Subcutaneous abdominal adipose tissue (tissue), 5 donors: Measurements from ENCODE around the gene MFSD6.

Experiments used
- H3K27ac ChIP-seq: one replicate; pipeline ENCODE4 v1.7.0; 2013; ENCODE audit warnings: low read depth, mild to moderate bottlenecking, inconsistent platforms, low read length, moderate library complexity
- H3K27me3 ChIP-seq, 5 donors: one replicate each; pipeline ENCODE4 v1.7.0; 2013; ENCODE audit warnings: low read length in 5 of 5, inconsistent platforms in 1 of 5; ENCODE audit not compliant: control insufficient read depth in 5 of 5, insufficient read depth in 4 of 5
- H3K36me3 ChIP-seq, 5 donors: one replicate each; pipeline ENCODE4 v1.7.0; 2013; ENCODE audit warnings: low read length in 5 of 5; ENCODE audit not compliant: control insufficient read depth in 5 of 5, insufficient read depth in 5 of 5
- H3K4me1 ChIP-seq, 5 donors: one replicate each; pipeline ENCODE4 v1.7.0; 2013; ENCODE audit warnings: low read length in 5 of 5, mild to moderate bottlenecking in 3 of 5, moderate library complexity in 1 of 5; ENCODE audit not compliant: control insufficient read depth in 5 of 5, insufficient read depth in 5 of 5
- H3K4me3 ChIP-seq, 5 donors: one replicate each; pipeline ENCODE4 v1.7.0; 2013; ENCODE audit warnings: low read length in 5 of 5, low read depth in 1 of 5
- H3K9ac ChIP-seq, 5 donors: one replicate each; pipeline ENCODE4 v1.7.0; 2013; ENCODE audit warnings: low read length in 5 of 5, mild to moderate bottlenecking in 4 of 5, moderate library complexity in 3 of 5
- H3K9me3 ChIP-seq, 5 donors: one replicate each; pipeline ENCODE4 v1.7.0; 2013; ENCODE audit warnings: low read length in 5 of 5; ENCODE audit not compliant: control insufficient read depth in 5 of 5
- donor health status: healthy.
- donor health status: healthy.
- donor health status: healthy.
- donor health status: healthy.
- donor health status: healthy.

The MFSD6 gene

GRCh38 chr2:190532581-190532980, 124.4 kb downstream of the MFSD6 start:
- Histone ChIP-seq H3K9me3 (peaks cover 0 to 3% (median 0%) of the 10 kb centered on the region in 5 donors), H3K27me3 (no peaks in the 10 kb centered on the region), H3K9ac (no peak overlapping the region), H3K36me3 (no peaks in the 10 kb centered on the region), H3K27ac (peak overlapping the region; percentile 2), H3K4me3 (no peak overlapping the region), H3K4me1 (peaks cover 0 to 52% (median 29%) of the 10 kb centered on the region in 5 donors)

DNA sequence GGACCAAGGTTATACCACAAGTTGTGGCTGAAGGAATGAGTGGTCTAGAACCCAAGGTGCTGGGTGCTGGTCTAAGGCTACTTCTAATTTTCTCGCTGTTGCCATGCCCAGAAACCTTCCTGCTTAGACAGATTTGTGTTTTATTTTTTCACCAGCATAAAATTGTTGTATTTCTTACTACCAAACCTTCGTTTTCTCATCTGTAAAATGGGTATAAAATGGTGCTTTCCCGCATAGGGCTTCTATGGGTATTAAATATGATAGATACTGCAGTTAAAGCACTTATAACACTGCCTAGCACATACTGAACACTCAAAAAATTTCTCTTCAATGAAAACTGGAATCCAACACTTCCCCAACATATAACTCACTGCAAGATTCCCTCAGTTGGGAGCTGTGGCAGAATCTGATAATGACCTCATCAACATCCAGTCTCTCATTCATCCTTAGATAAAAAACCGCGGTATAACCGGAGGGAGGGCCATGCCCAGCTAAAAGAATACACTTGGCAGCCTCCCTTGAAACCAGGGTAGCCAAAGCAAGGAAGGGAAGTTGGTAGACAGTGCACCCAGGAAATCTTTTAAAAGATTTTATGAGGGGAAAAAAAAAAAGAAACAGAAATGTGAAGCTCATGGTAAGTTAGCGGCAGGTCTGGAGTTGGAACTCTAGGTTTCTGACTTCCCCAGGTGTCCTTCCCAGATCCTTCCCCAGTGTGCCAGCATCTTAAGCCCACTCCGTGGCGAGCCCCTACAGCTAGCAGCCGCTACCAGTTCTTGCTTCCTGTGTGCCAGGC, 125.2 kb downstream of the MFSD6 start:
- peak overlapping the region; percentile 74 to 96 (median 88) for H3K4me3 ChIP-seq
- H3K9ac ChIP-seq, result peak overlapping the region; percentile 82 to 97 (median 93)
- H3K27ac ChIP-seq, result peak overlapping the region; percentile 96
- peaks cover 0 to 47% (median 29%) of the 10 kb centered on the region in 5 donors for H3K4me1 ChIP-seq
- H3K36me3 ChIP-seq, result no peaks in the 10 kb centered on the region
- H3K27me3 ChIP-seq, result no peaks in the 10 kb centered on the region
- peaks cover 0 to 8% (median 3%) of the 10 kb centered on the region in 5 donors for H3K9me3 ChIP-seq

- Histone ChIP-seq H3K4me3 (peak overlapping the region; percentile 74 to 96 (median 88)), H3K27me3 (no peaks in the 10 kb centered on the region), H3K27ac (peak overlapping the region; percentile 96), H3K4me1 (peaks cover 0 to 41% (median 29%) of the 10 kb centered on the region in 5 donors), H3K9me3 (peaks cover 2 to 13% (median 3%) of the 10 kb centered on the region in 5 donors), H3K36me3 (no peaks in the 10 kb centered on the region), H3K9ac (peak overlapping the region; percentile 82 to 97 (median 93))
Measured at GRCh38 chr2:190533968-190534309, 125.8 kb downstream of the MFSD6 start.

- Histone ChIP-seq H3K9me3 (peaks cover 2 to 15% (median 3%) of the 10 kb centered on the region in 5 donors), H3K27ac (peak within 1 kb of the TSS; percentile 96), H3K4me1 (peaks cover 0 to 38% (median 29%) of the 10 kb centered on the region in 5 donors), H3K4me3 (peak within 1 kb of the TSS; percentile 74 to 96 (median 88)), H3K27me3 (no peaks in the 10 kb centered on the region), H3K36me3 (no peaks in the 10 kb centered on the region), H3K9ac (peak within 1 kb of the TSS; percentile 82 to 97 (median 93))
Measured at GRCh38 chr2:190534310-190535120, 126.4 kb downstream of the MFSD6 start, which contains the start of gene NEMP2. Gene NEMP2 (minus strand): TSS chr2:190534722. CDS start chr2:190534655, 67 bp downstream.

GRCh38 chr2:190535121-190535439, 126.9 kb downstream of the MFSD6 start:
- no peaks in the 10 kb centered on the region for H3K36me3 ChIP-seq
- H3K4me1 ChIP-seq, result peaks cover 0 to 32% (median 29%) of the 10 kb centered on the region in 5 donors
- peak overlapping the region; percentile 67 to 93 (median 82) for H3K4me3 ChIP-seq
- H3K9me3 ChIP-seq, result peaks cover 4 to 20% (median 5%) of the 10 kb centered on the region in 5 donors
- H3K27me3 ChIP-seq, result no peaks in the 10 kb centered on the region
- peak overlapping the region; percentile 96 for H3K27ac ChIP-seq
- H3K9ac ChIP-seq, result peak overlapping the region; percentile 64 to 95 (median 84)

- Histone ChIP-seq H3K27me3 (no peaks in the 10 kb centered on the region), H3K9ac (peak overlapping the region in 4 of 5 donors; percentile 82 to 95 (median 88)), H3K9me3 (peaks cover 6 to 25% (median 10%) of the 10 kb centered on the region in 5 donors), H3K4me1 (peaks cover 0 to 27% (median 24%) of the 10 kb centered on the region in 5 donors), H3K4me3 (peak overlapping the region in 3 of 5 donors; percentile 35 to 93 (median 88)), H3K27ac (peak overlapping the region; percentile 54), H3K36me3 (no peaks in the 10 kb centered on the region)
Measured at GRCh38 chr2:190535586-190535985, 127.4 kb downstream of the MFSD6 start.

- H3K9ac ChIP-seq, result no peak overlapping the region
- no peaks in the 10 kb centered on the region for H3K27me3 ChIP-seq
- H3K9me3 ChIP-seq, result peaks cover 7 to 32% (median 12%) of the 10 kb centered on the region in 5 donors
- no peaks in the 10 kb centered on the region for H3K36me3 ChIP-seq
- no peak overlapping the region for H3K4me3 ChIP-seq
- H3K27ac ChIP-seq, result no peak overlapping the region
- peaks cover 0 to 22% (median 18%) of the 10 kb centered on the region in 5 donors for H3K4me1 ChIP-seq
Measured at GRCh38 chr2:190537765-190538164, 129.6 kb downstream of the MFSD6 start.

DNA sequence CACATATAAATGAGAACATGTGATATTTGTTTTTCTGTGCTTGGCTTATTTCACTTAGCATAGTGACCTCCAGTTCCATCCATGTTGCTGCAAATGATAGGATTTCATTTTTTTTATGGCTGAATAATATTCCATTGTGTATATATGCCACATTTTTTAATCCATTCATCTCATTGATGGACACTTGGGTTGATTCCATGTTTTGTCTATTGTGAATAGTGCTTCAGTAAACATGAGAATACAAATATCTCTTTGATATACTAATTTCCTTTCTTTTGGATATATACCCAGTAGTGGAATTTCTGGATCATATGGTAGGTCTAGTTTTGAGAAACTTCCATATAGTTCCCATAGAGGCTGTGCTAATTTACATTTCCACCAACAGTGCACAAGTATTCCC, 130.0 kb downstream of the MFSD6 start:
- Histone ChIP-seq H3K4me3 (no peak overlapping the region), H3K36me3 (no peaks in the 10 kb centered on the region), H3K27ac (no peak overlapping the region), H3K4me1 (peaks cover 0 to 19% (median 15%) of the 10 kb centered on the region in 5 donors), H3K9ac (no peak overlapping the region), H3K27me3 (no peaks in the 10 kb centered on the region), H3K9me3 (peaks cover 7 to 32% (median 12%) of the 10 kb centered on the region in 5 donors)

DNA sequence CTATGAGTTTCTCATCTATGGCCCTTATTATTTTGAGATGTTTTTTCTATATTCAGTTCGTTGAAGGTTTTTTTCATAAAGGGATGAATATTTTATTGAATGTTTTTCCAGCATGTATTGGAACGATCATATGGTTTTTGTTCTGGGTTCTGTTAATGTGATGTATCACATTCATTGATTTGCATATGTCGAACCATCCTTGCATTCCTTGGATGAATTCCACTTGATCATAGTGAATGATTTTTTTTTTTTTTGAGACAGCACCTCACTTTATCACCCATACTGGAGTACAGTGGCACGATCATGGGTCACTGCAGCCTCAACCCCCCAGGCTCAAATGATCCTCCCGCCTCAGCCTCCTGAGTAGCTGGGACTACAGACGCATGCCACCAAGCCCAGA, 131.9 kb downstream of the MFSD6 start:
- Histone ChIP-seq H3K4me3 (no peak overlapping the region), H3K27ac (no peak overlapping the region), H3K27me3 (no peaks in the 10 kb centered on the region), H3K9ac (no peak overlapping the region), H3K36me3 (no peaks in the 10 kb centered on the region), H3K9me3 (peaks cover 7 to 32% (median 12%) of the 10 kb centered on the region in 5 donors), H3K4me1 (peaks cover 0 to 7% (median 5%) of the 10 kb centered on the region in 5 donors)
